ENCODE results near the gene SATB1. TPM values are rescaled to one million over a fixed set of nuclear protein-coding genes. Genes with fewer than 3 reads are reported as not detected.

Gene SATB1
- total RNA-seq, 1 donor from 2014 or later: 7.7 TPM

GRCh38 chr3:18447720-18448119, 22.6 kb upstream of the SATB1 start:
- no peak for DNase-seq (ENCODE audit: low spot score in 2 of 2)
- H3K36me3 ChIP-seq: no peaks in the 10 kb centered on the region
- H3K4me1 ChIP-seq: peaks cover 11 to 14% of the 10 kb centered on the region in 2 donors
- intact Hi-C loops (cut with DNase I): no loop called here
- no peak overlapping the region for H3K27ac ChIP-seq
- TF ChIP-seq CTCF (IDR thresholded peaks at IDR 0.05): no peak
- H3K27me3 ChIP-seq: no peaks in the 10 kb centered on the region
- no peak overlapping the region for H3K4me3 ChIP-seq
- H3K9me3 ChIP-seq: peaks cover 0 to 7% of the 10 kb centered on the region in 2 donors

- intact Hi-C loops (cut with DNase I): no loop called here
- Histone ChIP-seq H3K27me3 (no peaks in the 10 kb centered on the region), H3K4me3 (peak overlapping the region in 1 of 2 donors; percentile 96), H3K4me1 (peaks cover 11 to 14% of the 10 kb centered on the region in 2 donors), H3K9me3 (peaks cover 0 to 7% of the 10 kb centered on the region in 2 donors), H3K27ac (no peak overlapping the region), H3K36me3 (no peaks in the 10 kb centered on the region)
- DNase-seq (ENCODE audit: low spot score in 2 of 2): no peak
- no peak for TF ChIP-seq CTCF (IDR thresholded peaks at IDR 0.05)
These were observed 21.1 kb upstream of the SATB1 start for GRCh38 chr3:18446149-18446825.

- intact Hi-C loops (cut with DNase I): loop anchor here (1.0 kb wide), 1 partner anchor 21 kb away; no protein-coding TSS in a partner anchor
- H3K27me3 ChIP-seq: no peaks in the 10 kb centered on the region
- H3K4me3 ChIP-seq: peak overlapping the region; percentile 69 to 96
- H3K27ac ChIP-seq: peak overlapping the region in 1 of 2 donors; percentile 35
- no peaks in the 10 kb centered on the region for H3K36me3 ChIP-seq
- DNase-seq (ENCODE audit: low spot score in 2 of 2): peak in 1 of 2 donors; percentile 63
- peaks cover 0 to 7% of the 10 kb centered on the region in 2 donors for H3K9me3 ChIP-seq
- peaks cover 11 to 14% of the 10 kb centered on the region in 2 donors for H3K4me1 ChIP-seq
- no peak for TF ChIP-seq CTCF (IDR thresholded peaks at IDR 0.05)
These were observed 20.4 kb upstream of the SATB1 start for GRCh38 chr3:18445401-18446148.

GRCh38 chr3:18444595-18445400, 19.7 kb upstream of the SATB1 start:
- intact Hi-C loops (cut with DNase I): loop anchor here (1.0 kb wide), 1 partner anchor 20 kb away; no protein-coding TSS in a partner anchor
- peak in 1 of 2 donors; percentile 73 for DNase-seq (ENCODE audit: low spot score in 2 of 2)
- no peaks in the 10 kb centered on the region for H3K36me3 ChIP-seq
- peaks cover 0 to 7% of the 10 kb centered on the region in 2 donors for H3K9me3 ChIP-seq
- H3K4me1 ChIP-seq: peaks cover 11 to 14% of the 10 kb centered on the region in 2 donors
- TF ChIP-seq CTCF (IDR thresholded peaks at IDR 0.05): peak in 2 of 3 experiments; percentile 11 to 74
- peak overlapping the region; percentile 69 to 96 for H3K4me3 ChIP-seq
- peak overlapping the region; percentile 36 to 62 for H3K27ac ChIP-seq
- no peaks in the 10 kb centered on the region for H3K27me3 ChIP-seq

Data from ascending aorta (tissue), 2 donors.